Measurements from ENCODE around the gene RETREG2.

- TF ChIP-seq POLR2AphosphoS5 (IDR thresholded peaks at IDR 0.05; ENCODE audit: insufficient read depth in 1 of 2, low read depth in 1 of 2) = peak; percentile 7 to 99
- TF ChIP-seq CTCF (IDR thresholded peaks at IDR 0.05) = peak in 1 of 3 experiments; percentile 18
Observed at GRCh38 chr2:219176818-219177551, 1.1 kb upstream of the RETREG2 start, which contains the start of gene CNPPD1.
